ENCODE measurements around the gene RAD51B. TPM values are rescaled to one million over a fixed set of nuclear protein-coding genes. Genes with fewer than 3 reads are reported as not detected.

RAD51B gene
- total RNA-seq, 4 donors from 2014 or later, result 5.0 to 31.8 (median 20.6) TPM

GRCh38 chr14:68506021-68506644, 686.6 kb downstream of the RAD51B start:
- no peak for TF ChIP-seq POLR2AphosphoS5 (IDR thresholded peaks at IDR 0.05)
- TF ChIP-seq, protein P1, sequence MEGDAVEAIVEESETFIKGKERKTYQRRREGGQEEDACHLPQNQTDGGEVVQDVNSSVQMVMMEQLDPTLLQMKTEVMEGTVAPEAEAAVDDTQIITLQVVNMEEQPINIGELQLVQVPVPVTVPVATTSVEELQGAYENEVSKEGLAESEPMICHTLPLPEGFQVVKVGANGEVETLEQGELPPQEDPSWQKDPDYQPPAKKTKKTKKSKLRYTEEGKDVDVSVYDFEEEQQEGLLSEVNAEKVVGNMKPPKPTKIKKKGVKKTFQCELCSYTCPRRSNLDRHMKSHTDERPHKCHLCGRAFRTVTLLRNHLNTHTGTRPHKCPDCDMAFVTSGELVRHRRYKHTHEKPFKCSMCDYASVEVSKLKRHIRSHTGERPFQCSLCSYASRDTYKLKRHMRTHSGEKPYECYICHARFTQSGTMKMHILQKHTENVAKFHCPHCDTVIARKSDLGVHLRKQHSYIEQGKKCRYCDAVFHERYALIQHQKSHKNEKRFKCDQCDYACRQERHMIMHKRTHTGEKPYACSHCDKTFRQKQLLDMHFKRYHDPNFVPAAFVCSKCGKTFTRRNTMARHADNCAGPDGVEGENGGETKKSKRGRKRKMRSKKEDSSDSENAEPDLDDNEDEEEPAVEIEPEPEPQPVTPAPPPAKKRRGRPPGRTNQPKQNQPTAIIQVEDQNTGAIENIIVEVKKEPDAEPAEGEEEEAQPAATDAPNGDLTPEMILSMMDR (IDR thresholded peaks at IDR 0.05), result no peak
- no peak for TF ChIP-seq EP300 (IDR thresholded peaks at IDR 0.05; ENCODE audit: low read depth)
- TF ChIP-seq POLR2A (IDR thresholded peaks at IDR 0.05), result no peak
- Histone ChIP-seq H3K9me3 (no peaks in the 10 kb centered on the region), H3K4me1 (peaks cover 26 to 53% (median 34%) of the 10 kb centered on the region in 4 donors), H3K27ac (peak overlapping the region; percentile 67 to 78 (median 75)), H3K36me3 (no peaks in the 10 kb centered on the region), H3K4me3 (no peak overlapping the region), H3K27me3 (no peaks in the 10 kb centered on the region)
- in situ Hi-C loops (cut with MboI; ENCODE audit: low pct_ligation_motif_present in 1 of 4, low pct_unique_long_range_greater_than_20kb in 1 of 4, low sequenced_read_pairs in 3 of 4), result no loop called here
- no peak for DNase-seq
- WGBS, 2 donors (ENCODE audit: low coverage in 1 of 2), result 47 to 67% methylated on average over 3 to 17 of the region's 17 CpGs
- intact Hi-C loops (cut with DNase I; ENCODE audit: low total_unique reads), result no loop called here

- H3K9me3 ChIP-seq, result no peaks in the 10 kb centered on the region
- H3K4me3 ChIP-seq, result no peak overlapping the region
- H3K4me1 ChIP-seq, result peaks cover 24 to 58% (median 39%) of the 10 kb centered on the region in 4 donors
- no peak for TF ChIP-seq POLR2AphosphoS5 (IDR thresholded peaks at IDR 0.05)
- TF ChIP-seq, protein P1 (IDR thresholded peaks at IDR 0.05), result no peak
- TF ChIP-seq EP300 (IDR thresholded peaks at IDR 0.05; ENCODE audit: low read depth), result no peak
- no peak for TF ChIP-seq POLR2A (IDR thresholded peaks at IDR 0.05)
- no peak for DNase-seq
- no peaks in the 10 kb centered on the region for H3K27me3 ChIP-seq
- WGBS, 2 donors (ENCODE audit: low coverage in 1 of 2), result 41 to 65% methylated on average over 2 to 11 of the region's 11 CpGs
- H3K36me3 ChIP-seq, result no peaks in the 10 kb centered on the region
- in situ Hi-C loops (cut with MboI; ENCODE audit: low pct_ligation_motif_present in 1 of 4, low pct_unique_long_range_greater_than_20kb in 1 of 4, low sequenced_read_pairs in 3 of 4) (no loop called here), intact Hi-C loops (cut with DNase I; ENCODE audit: low total_unique reads) (no loop called here)
- H3K27ac ChIP-seq, result peak overlapping the region; percentile 67 to 78 (median 75)
Measured at GRCh38 chr14:68506645-68507419, 687.3 kb downstream of the RAD51B start.

DNA sequence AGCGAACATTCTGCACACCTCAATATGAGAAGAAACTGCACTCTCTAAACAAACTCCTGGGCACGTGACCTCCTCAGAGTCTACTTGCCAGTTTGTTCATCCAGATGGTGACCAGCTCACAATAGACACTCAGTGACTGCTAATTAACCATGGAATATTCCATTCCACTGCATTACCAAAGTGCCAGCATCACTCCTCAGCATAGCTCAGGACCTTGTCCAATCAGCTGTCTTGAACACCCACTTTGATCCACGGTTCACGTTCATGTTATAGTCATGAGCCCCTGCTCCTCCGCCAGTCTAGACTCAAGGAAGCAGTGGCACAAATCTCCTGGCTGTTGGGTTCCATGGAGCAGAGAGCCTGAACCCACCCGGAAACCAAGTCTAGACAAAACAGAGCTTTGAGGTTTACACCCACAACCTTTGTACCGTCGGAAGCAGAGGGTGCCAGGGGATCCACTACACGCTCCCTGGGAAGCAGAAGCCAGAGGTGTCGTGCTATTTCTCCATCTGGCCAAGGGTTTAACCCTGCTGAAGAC, 688.0 kb downstream of the RAD51B start:
- H3K4me3 ChIP-seq, result no peak overlapping the region
- no peaks in the 10 kb centered on the region for H3K9me3 ChIP-seq
- in situ Hi-C loops (cut with MboI; ENCODE audit: low pct_ligation_motif_present in 1 of 4, low pct_unique_long_range_greater_than_20kb in 1 of 4, low sequenced_read_pairs in 3 of 4) (no loop called here), intact Hi-C loops (cut with DNase I; ENCODE audit: low total_unique reads) (no loop called here)
- WGBS, 2 donors (ENCODE audit: low coverage in 1 of 2), result 68% methylated on average over 10 of the region's 10 CpGs; no CpG with 5 or more reads in 1 of the 2 donors
- H3K27ac ChIP-seq, result peak overlapping the region; percentile 67 to 78 (median 75)
- peaks cover 30 to 65% (median 46%) of the 10 kb centered on the region in 4 donors for H3K4me1 ChIP-seq
- no peaks in the 10 kb centered on the region for H3K27me3 ChIP-seq
- no peak for DNase-seq
- H3K36me3 ChIP-seq, result no peaks in the 10 kb centered on the region
- TF ChIP-seq POLR2AphosphoS5 (IDR thresholded peaks at IDR 0.05), result no peak
- TF ChIP-seq, protein P1 (IDR thresholded peaks at IDR 0.05), result no peak
- no peak for TF ChIP-seq EP300 (IDR thresholded peaks at IDR 0.05; ENCODE audit: low read depth)

DNA sequence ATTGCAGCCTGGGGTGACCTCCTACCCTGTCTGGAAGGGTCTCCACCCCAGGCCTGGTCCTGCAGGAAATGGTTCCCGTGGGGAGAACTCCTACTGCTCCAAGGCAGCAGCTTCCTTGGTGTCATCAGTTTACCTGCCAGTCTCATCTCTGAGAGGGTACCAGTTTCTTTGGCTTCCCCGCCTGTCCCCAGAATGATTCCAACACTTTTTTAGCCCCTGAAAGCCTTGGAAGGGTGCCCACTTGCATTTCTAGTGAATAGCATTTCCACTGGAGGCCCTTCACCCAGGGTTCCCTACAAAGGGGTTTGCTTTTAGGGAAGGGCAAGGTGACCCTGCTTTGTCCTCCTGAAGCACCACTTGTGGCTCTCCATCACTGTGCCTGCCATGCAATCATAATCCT, 689.0 kb downstream of the RAD51B start:
- Histone ChIP-seq H3K27me3 (no peaks in the 10 kb centered on the region), H3K9me3 (no peaks in the 10 kb centered on the region), H3K27ac (peak overlapping the region in 3 of 4 donors; percentile 75 to 78 (median 75)), H3K4me1 (peaks cover 39 to 74% (median 53%) of the 10 kb centered on the region in 4 donors), H3K36me3 (no peaks in the 10 kb centered on the region), H3K4me3 (no peak overlapping the region)
- in situ Hi-C loops (cut with MboI; ENCODE audit: low pct_ligation_motif_present in 1 of 4, low pct_unique_long_range_greater_than_20kb in 1 of 4, low sequenced_read_pairs in 3 of 4), result no loop called here
- DNase-seq, result no peak
- intact Hi-C loops (cut with DNase I; ENCODE audit: low total_unique reads), result no loop called here
- 100% methylated on average over 1 to 2 of the region's 2 CpGs for WGBS, 2 donors (ENCODE audit: low coverage in 1 of 2)
- no peak for TF ChIP-seq POLR2A (IDR thresholded peaks at IDR 0.05)
- TF ChIP-seq EP300 (IDR thresholded peaks at IDR 0.05; ENCODE audit: low read depth), result no peak
- TF ChIP-seq POLR2AphosphoS5 (IDR thresholded peaks at IDR 0.05), result no peak
- TF ChIP-seq, protein P1 (IDR thresholded peaks at IDR 0.05), result no peak
